GM21528 (cell line): ENCODE results near the gene GABBR2.

Experiments used
- ATAC-seq: cut with Tn5 transposase; IDR thresholded peaks from one replicate; pipeline ENCODE4 v1.9.1; 2021; ENCODE audit warnings: mild to moderate bottlenecking, moderate library complexity; ENCODE audit not compliant: unreplicated experiment, low FRiP score

GABBR2 gene

GRCh38 chr9:98419260-98419603, 289.5 kb downstream of the GABBR2 start:
- ATAC-seq: no peak

- no peak for ATAC-seq
Measured at GRCh38 chr9:98418578-98419259, 290.0 kb downstream of the GABBR2 start.

GRCh38 chr9:98416294-98417248, 292.2 kb downstream of the GABBR2 start:
- ATAC-seq: no peak

- no peak for ATAC-seq
Measured at GRCh38 chr9:98415782-98416181, 293.0 kb downstream of the GABBR2 start.

- ATAC-seq: no peak
Measured at GRCh38 chr9:98413084-98413483, 295.7 kb downstream of the GABBR2 start.

GRCh38 chr9:98412101-98412842, 296.5 kb downstream of the GABBR2 start:
- ATAC-seq: no peak

- ATAC-seq: no peak
Measured at GRCh38 chr9:98410185-98410697, 298.5 kb downstream of the GABBR2 start.

GRCh38 chr9:98409719-98410118, 299.0 kb downstream of the GABBR2 start:
- ATAC-seq: no peak

- no peak for ATAC-seq
Measured at GRCh38 chr9:98406469-98406868, 302.3 kb downstream of the GABBR2 start.

- ATAC-seq: no peak
Measured at GRCh38 chr9:98404237-98404636, 304.5 kb downstream of the GABBR2 start.

- ATAC-seq: no peak
Measured at GRCh38 chr9:98403715-98404114, 305.0 kb downstream of the GABBR2 start.

GRCh38 chr9:98402019-98402840, 306.5 kb downstream of the GABBR2 start:
- ATAC-seq: no peak

GRCh38 chr9:98401140-98402018, 307.4 kb downstream of the GABBR2 start:
- no peak for ATAC-seq

- no peak for ATAC-seq
Measured at GRCh38 chr9:98399950-98400683, 308.6 kb downstream of the GABBR2 start.

- ATAC-seq: no peak
Measured at GRCh38 chr9:98396656-98397055, 312.1 kb downstream of the GABBR2 start.

GRCh38 chr9:98396236-98396635, 312.5 kb downstream of the GABBR2 start:
- ATAC-seq: no peak

- ATAC-seq: no peak
Measured at GRCh38 chr9:98391867-98392266, 316.9 kb downstream of the GABBR2 start.

- ATAC-seq: no peak
Measured at GRCh38 chr9:98391406-98391805, 317.3 kb downstream of the GABBR2 start.
